CD4-positive, alpha-beta T cell (primary cell): Measurements from ENCODE around the gene NUB1. TPM values are rescaled to one million over a fixed set of nuclear protein-coding genes. Genes with fewer than 3 reads are reported as not detected.

Experiments used
- ATAC-seq: fragments of 200-7000 bp; cut with Tn5 transposase; one replicate; pipeline ENCODE4 v1.10.0; 2022; ENCODE audit warnings: mild to moderate bottlenecking; ENCODE audit not compliant: poor library complexity
- CTCF ChIA-PET: fragments of 350-600 bp; sonication (Branson Sonifier 250); formaldehyde crosslinking; loops from one replicate; lab custom pipeline; 2021; ENCODE audit warnings: antibody characterized with exemption, inconsistent platforms; lab: Charles Lee
- POLR2A ChIA-PET: fragments of 350-600 bp; sonication (Branson Sonifier 250); formaldehyde crosslinking; loops from one replicate; lab custom pipeline; 2021; ENCODE audit warnings: antibody characterized with exemption, inconsistent platforms; lab: Charles Lee
- DNase-seq, 14 experiments: peaks; one replicate each; pipeline ENCODE4 v3.0.0-alpha.2; 2013 to 2020; ENCODE audit warnings: mixed read lengths in 2 of 14
- H3K27ac ChIP-seq, 2 donors: one replicate each; pipeline versions ENCODE4 v1.5.1 to v1.7.0; 2013; ENCODE audit warnings: low read length in 2 of 2, low read depth in 1 of 2, mild to moderate bottlenecking in 1 of 2
- H3K27me3 ChIP-seq, 2 experiments: 1 replicate in 1 of 2; 2 replicates in 1 of 2; pipeline versions ENCODE4 v1.6.1 to v1.7.0; 2013; ENCODE audit warnings: low read length in 2 of 2, control low read depth in 1 of 2, mild to moderate bottlenecking in 1 of 2, moderate library complexity in 1 of 2; ENCODE audit not compliant: insufficient read depth in 2 of 2, control insufficient read depth in 1 of 2
- H3K36me3 ChIP-seq: one replicate; pipeline ENCODE4 v1.6.1; 2013; ENCODE audit warnings: low read length, control low read depth; ENCODE audit not compliant: insufficient read depth
- H3K4me1 ChIP-seq: one replicate; pipeline ENCODE4 v1.6.1; 2013; ENCODE audit warnings: low read length, control low read depth; ENCODE audit not compliant: insufficient read depth
- H3K4me3 ChIP-seq: one replicate; pipeline ENCODE4 v1.5.1; 2013; ENCODE audit warnings: mild to moderate bottlenecking, low read length, moderate library complexity
- H3K9me3 ChIP-seq, 2 experiments: 1 replicate in 1 of 2; 2 replicates in 1 of 2; pipeline versions ENCODE4 v1.6.1 to v1.7.0; 2013; ENCODE audit warnings: low read length in 2 of 2, mild to moderate bottlenecking in 2 of 2, control low read depth in 1 of 2, moderate library complexity in 1 of 2; ENCODE audit not compliant: control insufficient read depth in 1 of 2, insufficient read depth in 1 of 2
- H3K27ac Mint-ChIP-seq: one replicate; pipeline ENCODE4 v1.8.0; 2020; ENCODE audit warnings: mixed read lengths
- H3K27me3 Mint-ChIP-seq: one replicate; pipeline ENCODE4 v1.8.0; 2021; ENCODE audit warnings: mixed read lengths
- H3K36me3 Mint-ChIP-seq: one replicate; pipeline ENCODE4 v1.8.0; 2021; ENCODE audit warnings: low read depth, mixed read lengths
- H3K4me1 Mint-ChIP-seq: one replicate; pipeline ENCODE4 v1.8.0; 2021; ENCODE audit warnings: low read depth, mixed read lengths
- H3K4me3 Mint-ChIP-seq: one replicate; pipeline ENCODE4 v1.8.0; 2020; ENCODE audit warnings: mild to moderate bottlenecking, mixed read lengths
- H3K9me3 Mint-ChIP-seq: one replicate; pipeline ENCODE4 v1.8.0; 2020; ENCODE audit warnings: mixed read lengths
- intact Hi-C, 2 experiments: fragments of 100-400 bp; cut with DNase I in 1 of 2; cut with micrococcal nuclease in 1 of 2; formaldehyde crosslinking; loops; one replicate each; pipeline versions ENCODE4 v1.15.1 to v1.9.0; 2023 to 2025; cut with DNase I, micrococcal nuclease
- total RNA-seq, 174 experiments: library from RNA in 2 of 174; stranded (reverse) in 2 of 174; gene quantifications; one replicate each; pipeline ENCODE4 v1.2.3 and lab custom pipeline; 2021 to 2026
- TF ChIP-seq, protein P1 (sequence below): fragments of 200-600 bp; IDR thresholded peaks from one replicate; pipeline ENCODE4 v1.8.0; 2022; ENCODE audit warnings: antibody characterized with exemption, mild to moderate bottlenecking

The NUB1 gene
- total RNA-seq, 2 experiments from 2014 or later = 86.0 to 90.4 TPM

DNA sequence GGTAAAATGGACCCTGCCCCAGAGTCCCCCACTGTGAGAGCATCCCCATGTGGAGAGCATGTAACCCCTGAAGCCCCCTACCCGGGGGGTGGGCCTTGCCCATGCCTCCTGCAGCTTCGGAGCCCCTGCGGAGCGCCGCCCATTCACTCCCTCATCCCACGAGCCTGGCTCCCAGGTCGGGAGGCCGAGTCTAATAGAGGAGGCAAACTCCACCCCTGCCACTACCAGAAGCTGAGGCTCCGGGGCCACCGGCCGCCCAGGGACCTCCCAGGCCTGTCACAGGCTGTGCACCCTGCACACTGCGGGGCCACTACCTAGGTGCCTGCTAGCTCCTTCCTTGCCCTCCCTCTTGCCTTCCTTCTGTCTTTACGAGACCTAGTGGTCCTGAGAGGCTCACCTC is 50.8 kb downstream of the NUB1 start:
- H3K27ac Mint-ChIP-seq = no peak overlapping the region

DNA sequence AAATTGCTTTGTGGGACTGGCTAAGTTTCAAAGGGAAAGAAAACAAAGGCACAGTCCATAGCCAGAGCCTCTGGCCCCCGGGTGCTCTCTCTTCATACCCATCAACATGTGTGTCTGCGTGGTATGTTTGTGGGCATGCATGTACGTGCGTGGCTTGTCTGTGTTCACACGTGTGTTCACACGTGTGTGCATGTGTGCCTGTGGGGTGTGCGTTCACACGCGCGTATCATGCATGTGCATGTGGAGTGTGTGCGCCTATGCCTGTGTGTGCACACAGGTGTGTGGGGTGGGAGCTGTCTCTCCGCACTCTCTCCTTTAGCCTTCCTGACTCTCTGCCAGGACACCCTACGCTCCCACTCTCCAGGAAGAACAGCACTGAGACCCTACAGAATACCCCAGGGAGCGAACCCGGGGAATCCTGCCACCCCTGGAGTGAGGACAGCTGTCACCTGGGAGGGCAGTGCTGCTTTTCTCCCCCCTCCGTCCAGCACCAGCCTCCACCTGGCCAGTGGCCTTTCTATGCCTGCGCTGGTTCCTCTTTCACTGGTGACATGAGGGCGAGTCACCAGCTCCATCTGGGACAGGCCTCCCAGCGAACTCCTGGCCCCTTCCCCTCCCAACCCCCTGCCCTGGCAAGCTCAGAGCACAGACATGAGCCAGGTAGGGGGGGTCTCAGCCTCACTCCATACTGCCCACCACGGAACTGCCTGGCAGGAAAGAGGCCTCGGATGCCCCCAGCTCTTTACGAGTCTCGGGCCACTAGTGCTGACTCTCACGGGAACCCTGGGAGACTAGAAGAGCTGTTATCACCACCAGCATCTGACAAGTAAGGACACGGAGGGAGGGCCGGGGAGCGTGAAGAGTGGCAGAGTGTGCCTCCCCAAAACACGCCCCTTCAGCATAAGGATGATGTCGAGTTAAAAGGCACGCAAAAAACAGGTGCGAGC is 51.7 kb downstream of the NUB1 start:
- DNase-seq (no peak), ATAC-seq (no peak)
- Mint-ChIP-seq H3K27me3 (peaks cover 6% of the 10 kb centered on the region), H3K27ac (no peak overlapping the region), H3K4me1 (peaks cover 5% of the 10 kb centered on the region), H3K36me3 (no peaks in the 10 kb centered on the region), H3K4me3 (no peak overlapping the region), H3K9me3 (no peaks in the 10 kb centered on the region)
- ChIA-PET POLR2A (no interaction called here), CTCF (no interaction called here)
- no peak overlapping the region for H3K27ac ChIP-seq
- H3K27me3 ChIP-seq = no peaks in the 10 kb centered on the region
- H3K9me3 ChIP-seq = peaks cover 5 to 12% of the 10 kb centered on the region in 2 experiments
- H3K4me1 ChIP-seq = peaks cover 21% of the 10 kb centered on the region
- TF ChIP-seq, protein P1, sequence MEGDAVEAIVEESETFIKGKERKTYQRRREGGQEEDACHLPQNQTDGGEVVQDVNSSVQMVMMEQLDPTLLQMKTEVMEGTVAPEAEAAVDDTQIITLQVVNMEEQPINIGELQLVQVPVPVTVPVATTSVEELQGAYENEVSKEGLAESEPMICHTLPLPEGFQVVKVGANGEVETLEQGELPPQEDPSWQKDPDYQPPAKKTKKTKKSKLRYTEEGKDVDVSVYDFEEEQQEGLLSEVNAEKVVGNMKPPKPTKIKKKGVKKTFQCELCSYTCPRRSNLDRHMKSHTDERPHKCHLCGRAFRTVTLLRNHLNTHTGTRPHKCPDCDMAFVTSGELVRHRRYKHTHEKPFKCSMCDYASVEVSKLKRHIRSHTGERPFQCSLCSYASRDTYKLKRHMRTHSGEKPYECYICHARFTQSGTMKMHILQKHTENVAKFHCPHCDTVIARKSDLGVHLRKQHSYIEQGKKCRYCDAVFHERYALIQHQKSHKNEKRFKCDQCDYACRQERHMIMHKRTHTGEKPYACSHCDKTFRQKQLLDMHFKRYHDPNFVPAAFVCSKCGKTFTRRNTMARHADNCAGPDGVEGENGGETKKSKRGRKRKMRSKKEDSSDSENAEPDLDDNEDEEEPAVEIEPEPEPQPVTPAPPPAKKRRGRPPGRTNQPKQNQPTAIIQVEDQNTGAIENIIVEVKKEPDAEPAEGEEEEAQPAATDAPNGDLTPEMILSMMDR = no peak
- no peaks in the 10 kb centered on the region for H3K36me3 ChIP-seq
- intact Hi-C loops = no loop called here
- no peak overlapping the region for H3K4me3 ChIP-seq

More for the DNA sequence above, 50.8 kb downstream of the NUB1 start:
- Mint-ChIP-seq H3K36me3 (no peaks in the 10 kb centered on the region), H3K27me3 (peaks cover 6% of the 10 kb centered on the region), H3K4me3 (no peak overlapping the region), H3K9me3 (no peaks in the 10 kb centered on the region), H3K4me1 (no peaks in the 10 kb centered on the region)
- no peak overlapping the region for H3K27ac ChIP-seq
- peaks cover 3 to 6% of the 10 kb centered on the region in 2 experiments for H3K9me3 ChIP-seq
- POLR2A ChIA-PET = no interaction called here
- H3K4me1 ChIP-seq = peaks cover 17% of the 10 kb centered on the region
- no peaks in the 10 kb centered on the region for H3K36me3 ChIP-seq
- CTCF ChIA-PET = no interaction called here
- TF ChIP-seq, protein P1 = no peak
- DNase-seq (no peak), ATAC-seq (no peak)
- H3K27me3 ChIP-seq = no peaks in the 10 kb centered on the region
- intact Hi-C loops = no loop called here
- H3K4me3 ChIP-seq = no peak overlapping the region

DNA sequence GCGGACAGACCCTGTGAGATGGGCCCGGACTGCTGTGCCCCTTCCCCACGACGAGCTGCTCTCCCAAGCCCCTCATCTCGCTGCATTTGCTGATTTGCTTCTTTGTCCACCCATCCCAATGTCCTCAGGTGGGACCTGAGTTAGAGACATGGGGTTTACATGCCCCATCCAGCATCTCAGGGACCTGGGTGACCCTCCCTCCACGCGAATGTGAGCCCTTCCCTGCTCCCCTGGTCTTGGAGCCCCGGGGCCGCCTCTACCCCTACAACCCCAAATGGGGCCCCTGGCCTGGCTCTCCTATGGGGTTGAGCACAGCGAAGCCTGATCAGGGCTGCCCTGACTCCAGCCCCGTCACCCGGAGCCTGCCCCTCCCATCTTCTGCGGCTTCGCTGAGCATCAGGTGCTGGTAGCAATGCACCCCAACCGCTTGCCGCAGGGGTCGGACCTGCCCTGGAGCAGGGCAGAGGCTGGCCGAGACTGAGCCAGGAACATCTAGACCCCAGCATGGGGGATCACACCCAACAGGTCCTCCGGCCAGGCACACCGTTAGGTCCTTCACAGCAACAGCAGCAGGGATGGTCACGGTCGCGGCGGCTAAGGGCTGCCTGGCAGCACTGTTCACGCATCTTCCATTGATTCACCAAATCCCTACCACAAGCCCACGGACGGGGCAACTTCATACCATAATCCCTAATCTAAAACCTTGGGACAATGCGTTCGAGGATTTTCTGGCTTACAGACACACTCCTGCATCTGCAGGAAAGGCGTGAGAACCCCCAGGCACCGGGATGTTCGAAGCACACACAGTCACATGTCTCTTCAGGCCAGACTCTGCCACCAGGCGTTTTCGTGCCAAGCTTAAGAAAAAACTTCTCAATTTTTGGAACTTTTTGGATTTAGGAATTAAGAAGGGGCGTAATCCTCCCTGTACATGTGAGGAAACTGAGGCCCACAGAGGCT is 52.7 kb downstream of the NUB1 start:
- H3K27me3 ChIP-seq = no peaks in the 10 kb centered on the region
- ChIA-PET CTCF (no interaction called here), POLR2A (no interaction called here)
- peaks cover 6% of the 10 kb centered on the region for H3K27me3 Mint-ChIP-seq
- H3K27ac Mint-ChIP-seq = no peak overlapping the region
- peaks cover 5 to 12% of the 10 kb centered on the region in 2 experiments for H3K9me3 ChIP-seq
- ATAC-seq (no peak), DNase-seq (no peak)
- peaks cover 6% of the 10 kb centered on the region for H3K4me1 Mint-ChIP-seq
- no peaks in the 10 kb centered on the region for H3K9me3 Mint-ChIP-seq
- no peak overlapping the region for H3K27ac ChIP-seq
- H3K4me3 Mint-ChIP-seq = no peak overlapping the region
- no peaks in the 10 kb centered on the region for H3K36me3 ChIP-seq
- no peaks in the 10 kb centered on the region for H3K36me3 Mint-ChIP-seq
- intact Hi-C loops = no loop called here
- TF ChIP-seq, protein P1 = no peak
- no peak overlapping the region for H3K4me3 ChIP-seq
- peaks cover 28% of the 10 kb centered on the region for H3K4me1 ChIP-seq
